H1 (cell line): Measurements from ENCODE around the gene CYGB.

Experiments used
- CHD1 ChIP-seq: IDR thresholded peaks from 2 replicates; pipeline ENCODE4 v1.6.1; 2012; ENCODE audit warnings: low read depth, low read length, improper control_type of control experiment
- CTCF ChIP-seq, 3 experiments: IDR thresholded peaks; 1 replicate in 2 of 3; 2 replicates in 1 of 3; pipeline versions ENCODE4 v1.5.1 to v1.6.1; 2011; ENCODE audit warnings: low read length in 3 of 3, mild to moderate bottlenecking in 3 of 3, inconsistent platforms in 2 of 3, low read depth in 1 of 3, moderate library complexity in 1 of 3; ENCODE audit not compliant: insufficient read depth in 1 of 3; ENCODE audit errors: control extremely low read depth in 1 of 3
- EP300 ChIP-seq, 2 experiments: IDR thresholded peaks; 1 replicate in 1 of 2; 2 replicates in 1 of 2; pipeline ENCODE4 v1.6.1; 2011 to 2012; ENCODE audit warnings: low read depth in 2 of 2, low read length in 2 of 2, mild to moderate bottlenecking in 2 of 2, borderline replicate concordance in 1 of 2, inconsistent platforms in 1 of 2, moderate library complexity in 1 of 2
- HDAC6 ChIP-seq: IDR thresholded peaks from one replicate; pipeline ENCODE4 v1.7.1; 2012; ENCODE audit warnings: low read depth, mild to moderate bottlenecking, inconsistent platforms, low read length, moderate library complexity
- PHF8 ChIP-seq: fragments of 200-600 bp; sonication (generic); conservative IDR thresholded peaks from 2 replicates; pipeline ENCODE4 v1.7.1; 2012; ENCODE audit warnings: low read depth, mild to moderate bottlenecking, inconsistent platforms, low read length, moderate library complexity
- POLR2A ChIP-seq, 2 experiments: IDR thresholded peaks; 1 replicate in 1 of 2; 2 replicates in 1 of 2; pipeline ENCODE4 v1.6.1; 2011; ENCODE audit warnings: low read depth in 2 of 2, low read length in 2 of 2, mild to moderate bottlenecking in 2 of 2; ENCODE audit errors: control extremely low read depth in 1 of 2
- POLR2AphosphoS5 ChIP-seq: IDR thresholded peaks from 2 replicates; pipeline ENCODE4 v1.6.1; 2011; ENCODE audit warnings: low read depth, low read length
- RAD21 ChIP-seq, 2 experiments: IDR thresholded peaks in 1 of 2; conservative IDR thresholded peaks in 1 of 2; 2 replicates each; pipeline ENCODE4 v1.6.1; 2011; ENCODE audit warnings: low read depth in 2 of 2, low read length in 2 of 2, improper control_type of control experiment in 1 of 2, inconsistent platforms in 1 of 2, mild to moderate bottlenecking in 1 of 2, moderate library complexity in 1 of 2
- SAP30 ChIP-seq: fragments of 300-600 bp; sonication (generic); IDR thresholded peaks from 2 replicates; pipeline ENCODE4 v1.7.1; 2012; ENCODE audit warnings: low read length, moderate library complexity, mild to moderate bottlenecking, inconsistent platforms; ENCODE audit not compliant: insufficient read depth, insufficient replicate concordance
- TEAD4 ChIP-seq: IDR thresholded peaks from 2 replicates; pipeline ENCODE4 v1.6.1; 2012; ENCODE audit warnings: low read depth, low read length, inconsistent platforms, mixed read lengths
- ZNF274 ChIP-seq: IDR thresholded peaks from 2 replicates; pipeline ENCODE4 v1.7.0; 2012; ENCODE audit warnings: low read length, borderline replicate concordance; ENCODE audit errors: extremely low read depth

GRCh38 chr17:76554131-76554530, 16.6 kb upstream of the CYGB start:
- TF ChIP-seq SAP30 (no peak), CTCF (IDR thresholded peaks at IDR 0.05; ENCODE audit: control extremely low read depth in 1 of 3, insufficient read depth in 1 of 3, low read depth in 1 of 3, low read length in 3 of 3) (no peak), POLR2A (IDR thresholded peaks at IDR 0.05; ENCODE audit: control extremely low read depth in 1 of 2, low read depth in 2 of 2, low read length in 2 of 2) (no peak), RAD21 (IDR thresholded peaks at IDR 0.05 in 1 of 2, conservative IDR thresholded peaks at IDR 0.05 in 1 of 2; ENCODE audit: low read depth in 2 of 2, low read length in 2 of 2) (no peak), HDAC6 (no peak), POLR2AphosphoS5 (no peak), TEAD4 (no peak), CHD1 (no peak), EP300 (IDR thresholded peaks at IDR 0.05; ENCODE audit: borderline replicate concordance in 1 of 2, low read depth in 2 of 2, low read length in 2 of 2) (no peak), ZNF274 (no peak), PHF8 (no peak)
